PC-9 (cell line): ENCODE data around the gene MAP2K5. TPM values are rescaled to one million over a fixed set of nuclear protein-coding genes. Genes with fewer than 3 reads are reported as not detected.

ENCODE experiments used
- BruUV-seq: library from RNA; stranded (reverse); fragments of 400-500 nt; replicated peaks from 2 replicates; lab custom pipeline; 2021; lab: Mats Ljungman, UMichigan
- CTCF ChIA-PET: fragments of 300-600 bp; sonication (Branson Sonifier 250); formaldehyde crosslinking; loops from one replicate; lab custom pipeline; 2022; ENCODE audit warnings: antibody characterized with exemption; lab: Charles Lee
- POLR2A ChIA-PET: fragments of 300-600 bp; sonication (Branson Sonifier 250); formaldehyde crosslinking; loops from one replicate; lab custom pipeline; 2022; ENCODE audit warnings: antibody characterized with exemption; ENCODE audit not compliant: unreplicated experiment; lab: Charles Lee
- DNase-seq, 2 experiments: peaks; one replicate each; pipeline versions ENCODE4 v3.0.0 to v3.0.0-alpha.2; 2015 to 2022; ENCODE audit warnings: mixed read lengths in 1 of 2
- H2AFZ ChIP-seq: fragments of 200-600 bp; sonication (generic); 2 replicates; pipeline ENCODE4 v1.8.1; 2017; ENCODE audit warnings: antibody characterized with exemption
- H3F3A ChIP-seq: fragments of 200-600 bp; sonication (generic); 2 replicates; pipeline ENCODE4 v1.8.1; 2017; ENCODE audit warnings: antibody characterized with exemption, mild to moderate bottlenecking, low read depth; ENCODE audit not compliant: insufficient read depth
- H3K27ac ChIP-seq: fragments of 200-600 bp; sonication (generic); 2 replicates; pipeline ENCODE4 v1.6.1; 2016; ENCODE audit warnings: mixed run types
- H3K27me3 ChIP-seq: fragments of 200-600 bp; sonication (generic); 2 replicates; pipeline ENCODE4 v1.6.1; 2016; ENCODE audit warnings: low read depth, mixed run types; ENCODE audit not compliant: insufficient read depth
- H3K36me3 ChIP-seq: fragments of 200-600 bp; sonication (generic); 2 replicates; pipeline ENCODE4 v1.6.1; 2016; ENCODE audit warnings: low read depth, mixed run types
- H3K4me1 ChIP-seq: fragments of 200-600 bp; sonication (generic); replicated peaks from 2 replicates; pipeline ENCODE4 v1.6.1; 2016; ENCODE audit warnings: mixed run types; ENCODE audit not compliant: insufficient read depth
- H3K4me2 ChIP-seq: fragments of 200-600 bp; sonication (generic); 2 replicates; pipeline ENCODE4 v1.6.1; 2017; ENCODE audit warnings: mixed run types
- H3K4me3 ChIP-seq: fragments of 200-600 bp; sonication (generic); 2 replicates; pipeline ENCODE4 v1.6.1; 2016; ENCODE audit warnings: mixed run types
- H3K79me2 ChIP-seq: fragments of 200-600 bp; sonication (generic); 2 replicates; pipeline ENCODE4 v1.6.1; 2017; ENCODE audit warnings: low read depth, mixed run types
- H3K9me2 ChIP-seq: fragments of 200-600 bp; sonication (generic); 2 replicates; pipeline ENCODE4 v1.8.1; 2017; ENCODE audit warnings: mild to moderate bottlenecking; ENCODE audit not compliant: insufficient read depth
- H3K9me3 ChIP-seq: fragments of 200-600 bp; sonication (generic); 2 replicates; pipeline ENCODE4 v1.8.1; 2016; ENCODE audit warnings: low read depth; ENCODE audit not compliant: insufficient read depth
- H4K20me1 ChIP-seq: fragments of 200-600 bp; sonication (generic); 2 replicates; pipeline ENCODE4 v1.8.1; 2017; ENCODE audit not compliant: insufficient read depth
- CTCF ChIP-seq: fragments of 200-600 bp; sonication (generic); conservative IDR thresholded peaks from 2 replicates; pipeline ENCODE4 v1.6.1; 2017; ENCODE audit warnings: mixed run types, antibody characterized with exemption, mild to moderate bottlenecking, moderate library complexity
- EZH2 ChIP-seq: fragments of 200-600 bp; sonication (generic); IDR thresholded peaks from 2 replicates; pipeline ENCODE4 v1.8.0; 2017; ENCODE audit warnings: antibody characterized with exemption, low read depth
- intact Hi-C: fragments of 100-400 bp; cut with micrococcal nuclease; formaldehyde crosslinking; loops from one replicate; pipeline ENCODE4 v1.10.0; 2022; ENCODE audit not compliant: unreplicated experiment
- total RNA-seq: library from RNA; stranded (reverse); gene quantifications from 2 replicates; pipeline ENCODE4 v1.2.3, GENCODE V29; 2021

The MAP2K5 gene
- total RNA-seq, 1 experiment from 2014 or later = 26.9 TPM

GRCh38 chr15:67827562-67828277 is 285.2 kb downstream of the MAP2K5 start:
- H3K27ac ChIP-seq = no peak overlapping the region
- H3K27me3 ChIP-seq = no peaks in the 10 kb centered on the region
- no peak overlapping the region for H3K4me3 ChIP-seq
- no peak for TF ChIP-seq CTCF
- ChIA-PET CTCF (no interaction called here), POLR2A (no interaction called here)
- no peaks in the 10 kb centered on the region for H3K79me2 ChIP-seq
- no TSS peak for BruUV-seq
- DNase-seq = no peak
- H3K4me1 ChIP-seq = no peaks in the 10 kb centered on the region
- no peaks in the 10 kb centered on the region for H3K36me3 ChIP-seq
- intact Hi-C loops = no loop called here
- H3F3A ChIP-seq = no peaks in the 10 kb centered on the region
- H4K20me1 ChIP-seq = no peaks in the 10 kb centered on the region
- no peaks in the 10 kb centered on the region for H3K9me2 ChIP-seq
- no peaks in the 10 kb centered on the region for H3K9me3 ChIP-seq
- no peak overlapping the region for H3K4me2 ChIP-seq
- H2AFZ ChIP-seq = no peak overlapping the region

GRCh38 chr15:67828278-67828968 is 285.9 kb downstream of the MAP2K5 start:
- TF ChIP-seq CTCF (no peak), EZH2 (no peak)
- no peak for DNase-seq
- intact Hi-C loops = no loop called here
- POLR2A ChIA-PET = no interaction called here
- no peak overlapping the region for H2AFZ ChIP-seq
- H3K4me1 ChIP-seq = no peaks in the 10 kb centered on the region
- no peak overlapping the region for H3K4me2 ChIP-seq
- BruUV-seq = no TSS peak
- no peaks in the 10 kb centered on the region for H3K36me3 ChIP-seq
- H3K79me2 ChIP-seq = no peaks in the 10 kb centered on the region
- no peak overlapping the region for H3K27ac ChIP-seq
- H3K27me3 ChIP-seq = no peaks in the 10 kb centered on the region; the same call in 1 of the 2 replicates
- no peaks in the 10 kb centered on the region for H3F3A ChIP-seq
- CTCF ChIA-PET = no interaction called here
- no peaks in the 10 kb centered on the region for H4K20me1 ChIP-seq
- no peaks in the 10 kb centered on the region for H3K9me2 ChIP-seq
- no peaks in the 10 kb centered on the region for H3K9me3 ChIP-seq
- H3K4me3 ChIP-seq = no peak overlapping the region

- Histone ChIP-seq H3K9me3 (no peaks in the 10 kb centered on the region), H3K9me2 (no peaks in the 10 kb centered on the region), H4K20me1 (no peaks in the 10 kb centered on the region), H2AFZ (no peak overlapping the region), H3K27ac (no peak overlapping the region), H3K4me1 (no peaks in the 10 kb centered on the region), H3K4me2 (no peak overlapping the region), H3K27me3 (no peaks in the 10 kb centered on the region; the same call in 1 of the 2 replicates), H3F3A (no peaks in the 10 kb centered on the region), H3K36me3 (no peaks in the 10 kb centered on the region), H3K79me2 (no peaks in the 10 kb centered on the region), H3K4me3 (no peak overlapping the region)
- intact Hi-C loops = no loop called here
- TF ChIP-seq EZH2 (no peak), CTCF (no peak)
- no peak for DNase-seq
- ChIA-PET POLR2A (no interaction called here), CTCF (interaction anchor here (0.6 kb wide), 2 partner anchors 327 to 602 kb away, joined by 3 read pairs; no protein-coding TSS in a partner anchor)
- BruUV-seq = no TSS peak
Observed at GRCh38 chr15:67828969-67829646, 286.6 kb downstream of the MAP2K5 start.
